ENCODE results near the gene KLHDC10.
"Not testable (repeated sequence)": the region's sequence is repeated elsewhere in the genome, so short reads cannot be mapped to it uniquely, and the experiment has no call there.

Gene KLHDC10

GRCh38 chr7:130160455-130160854, 90.1 kb downstream of the KLHDC10 start:
- DNase-seq, result no peak

- DNase-seq, result no peak
Measured at GRCh38 chr7:130162196-130162595, 91.9 kb downstream of the KLHDC10 start.

- no peak for DNase-seq
Measured at GRCh38 chr7:130174237-130174959, 104.1 kb downstream of the KLHDC10 start.

DNA sequence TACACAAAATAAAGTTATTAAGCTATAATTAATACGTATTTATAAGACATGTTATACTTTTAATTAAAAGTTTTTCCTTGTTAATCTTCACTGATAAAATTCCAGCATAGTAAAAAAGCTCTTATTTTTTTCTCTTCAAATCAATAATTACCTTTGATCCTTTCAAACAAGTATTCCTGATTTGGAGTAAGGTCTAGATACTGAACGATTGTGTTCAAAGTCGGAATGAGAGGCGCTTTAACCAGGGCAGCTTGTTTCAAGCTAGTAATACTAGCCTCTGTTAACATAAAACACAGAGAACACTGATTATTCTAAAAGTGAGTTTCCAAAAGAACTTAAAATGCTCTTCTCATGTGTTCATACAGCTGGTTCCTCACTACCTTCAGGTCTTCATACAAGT, 107.9 kb downstream of the KLHDC10 start:
- no peak for DNase-seq

GRCh38 chr7:130179631-130180030, 109.3 kb downstream of the KLHDC10 start:
- DNase-seq, result no peak

DNA sequence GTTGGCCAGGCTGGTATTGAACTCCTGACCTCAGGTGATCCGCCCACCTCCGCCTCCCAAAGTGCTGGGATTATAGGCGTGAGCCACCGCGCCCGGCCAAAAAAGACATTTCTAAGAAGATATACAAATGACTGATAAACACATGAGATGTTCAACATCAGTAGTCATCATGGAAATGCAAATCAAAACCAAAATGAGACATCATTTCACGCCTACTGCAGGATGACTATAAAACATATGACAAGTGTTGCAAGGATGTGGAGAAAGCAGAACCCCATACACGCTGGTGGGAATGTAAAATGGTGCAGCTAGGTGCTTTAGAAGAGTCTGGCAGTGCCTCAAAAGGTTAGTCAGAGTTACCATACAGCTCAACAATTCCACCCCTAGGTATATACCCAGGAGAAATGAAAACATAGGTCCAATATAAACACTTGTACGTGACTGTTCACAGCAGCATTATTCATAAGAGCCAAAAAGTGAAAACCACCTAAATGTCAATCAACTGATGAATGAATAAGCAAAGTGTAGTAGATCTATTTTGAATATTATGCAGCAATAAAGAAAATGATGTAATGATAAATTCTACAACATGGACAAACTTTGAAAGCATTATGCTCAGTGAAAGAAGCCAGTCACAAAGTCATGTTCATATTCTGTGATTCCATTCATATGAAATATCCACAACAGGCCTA, 110.4 kb downstream of the KLHDC10 start:
- no peak for DNase-seq

DNA sequence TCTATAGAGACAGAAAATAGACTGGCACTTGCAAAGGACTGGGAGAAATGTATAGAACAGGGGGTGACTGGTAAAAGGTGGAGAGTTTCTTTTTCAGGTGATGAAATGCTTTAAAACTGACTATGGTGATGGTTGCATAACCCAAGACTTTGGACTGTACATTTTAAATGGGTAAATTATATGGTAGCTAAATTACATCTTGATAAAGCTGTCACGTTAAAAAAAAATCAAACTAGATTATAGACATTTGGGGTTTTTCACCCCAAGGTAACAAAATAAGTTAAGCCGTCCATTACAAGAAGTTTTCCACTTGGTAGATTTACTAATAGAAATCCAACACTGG, 110.9 kb downstream of the KLHDC10 start:
- DNase-seq, result no peak

DNA sequence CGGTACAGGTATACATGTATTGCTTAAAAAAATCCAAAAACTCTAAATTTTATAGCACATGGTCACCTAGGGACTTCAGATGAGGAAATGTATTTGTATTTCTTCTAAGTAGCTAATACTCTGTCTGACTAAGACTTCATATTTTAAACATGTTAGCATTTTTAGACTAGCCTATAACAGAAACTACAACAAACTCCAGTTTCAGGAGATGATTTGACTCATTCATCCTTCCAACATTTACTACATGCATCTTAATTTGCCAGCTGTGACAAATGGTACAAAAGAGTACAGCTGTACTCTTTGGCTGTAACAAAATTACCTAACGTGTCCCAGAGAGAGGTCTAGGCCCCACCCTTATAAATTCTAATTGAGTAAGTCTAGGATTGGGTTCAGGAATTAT, 112.7 kb downstream of the KLHDC10 start:
- no peak for DNase-seq

- DNase-seq, result not testable (repeated sequence)
Measured at GRCh38 chr7:130184349-130184748, 114.0 kb downstream of the KLHDC10 start.

All from activated CD4-positive, alpha-beta T cell treated with anti-CD3 and anti-CD28 coated beads for 1 hour (primary cell).